ENCODE measurements around the gene PTPRU. TPM values are rescaled to one million over a fixed set of nuclear protein-coding genes. Genes with fewer than 3 reads are reported as not detected.

PTPRU gene
- total and polyA plus RNA-seq, 4 donors, result 1.6 to 15.1 (median 6.0) TPM

DNA sequence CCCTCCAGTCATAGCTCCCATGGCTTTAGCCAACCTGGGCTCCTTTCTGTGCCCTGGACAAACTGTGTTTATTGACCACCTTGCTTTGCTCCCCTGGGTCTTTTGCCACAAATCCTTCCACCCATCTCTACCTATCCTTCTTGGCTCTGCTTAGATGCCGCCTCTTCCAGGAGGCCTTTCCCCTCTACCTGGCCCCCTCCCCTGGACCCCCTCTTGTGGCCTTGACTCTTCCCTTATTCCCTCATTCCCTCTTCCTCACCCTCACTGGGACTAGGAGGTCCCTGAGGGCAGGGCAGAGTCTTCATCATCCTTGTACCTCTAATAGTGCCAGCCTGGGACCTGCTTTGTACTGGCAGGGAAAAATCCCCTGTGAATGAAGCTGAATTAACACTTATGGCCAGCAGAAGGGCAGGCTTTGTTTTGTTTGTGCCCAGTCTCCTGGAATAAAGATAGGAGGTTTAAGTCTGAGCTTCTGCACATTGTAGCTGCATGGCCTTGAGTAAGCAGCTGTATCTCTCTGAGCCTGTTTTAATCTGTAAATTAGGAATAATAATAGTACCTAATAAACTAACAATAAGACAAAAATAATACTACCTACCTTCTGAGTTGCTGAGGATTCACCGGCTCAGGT lies 13.7 kb downstream of the PTPRU start:
- Histone ChIP-seq H3K4me3 (ENCODE audit: low read depth in 1 of 3, low read length in 3 of 3) (no peak overlapping the region), H3K9me3 (ENCODE audit: control insufficient read depth in 4 of 4, low read length in 3 of 4) (no peaks in the 10 kb centered on the region), H3K9ac (ENCODE audit: low read depth in 1 of 2, low read length in 2 of 2) (no peak overlapping the region), H3K4me1 (ENCODE audit: control insufficient read depth in 4 of 4, insufficient read depth in 4 of 4, low read length in 3 of 4) (peaks cover 6 to 27% (median 20%) of the 10 kb centered on the region in 4 donors), H3K36me3 (ENCODE audit: control insufficient read depth in 4 of 4, insufficient read depth in 3 of 4, low read depth in 1 of 4, low read length in 3 of 4) (no peaks in the 10 kb centered on the region), H3K27ac (ENCODE audit: low read depth in 1 of 2, low read length in 2 of 2) (no peak overlapping the region), H3K27me3 (ENCODE audit: control insufficient read depth in 4 of 4, insufficient read depth in 4 of 4, low read length in 3 of 4) (no peaks in the 10 kb centered on the region)
- no peak for DNase-seq (ENCODE audit: low spot score)
- 97% methylated on average over 2 of the region's 2 CpGs for WGBS
- TF ChIP-seq FOXA2 (IDR thresholded peaks at IDR 0.05) (no peak), GABPA (IDR thresholded peaks at IDR 0.05 in 1 of 2, conservative IDR thresholded peaks at IDR 0.05 in 1 of 2) (no peak), HNF4G (IDR thresholded peaks at IDR 0.05) (no peak), NR2F2 (IDR thresholded peaks at IDR 0.05) (no peak), ATF3 (IDR thresholded peaks at IDR 0.05) (no peak), ZBTB33 (IDR thresholded peaks at IDR 0.05) (no peak), RXRA (IDR thresholded peaks at IDR 0.05) (no peak), HNF4A (conservative IDR thresholded peaks at IDR 0.05) (no peak), REST (IDR thresholded peaks at IDR 0.05) (no peak), MAX (IDR thresholded peaks at IDR 0.05) (no peak), SP1 (IDR thresholded peaks at IDR 0.05) (no peak), TAF1 (conservative IDR thresholded peaks at IDR 0.05) (no peak), RAD21 (IDR thresholded peaks at IDR 0.05) (no peak), YY1 (IDR thresholded peaks at IDR 0.05) (no peak), JUND (IDR thresholded peaks at IDR 0.05) (no peak), EGR1 (IDR thresholded peaks at IDR 0.05; ENCODE audit: low read depth in 2 of 2) (no peak), CTCF (IDR thresholded peaks at IDR 0.05; ENCODE audit: low read depth, low read length, missing input control) (no peak), FOXA1 (IDR thresholded peaks at IDR 0.05) (no peak)
